Measurements from ENCODE around the gene NAP1L4.

- TF ChIP-seq JUND (IDR thresholded peaks at IDR 0.05) (no peak), CTCF (IDR thresholded peaks at IDR 0.05) (no peak), USF2 (IDR thresholded peaks at IDR 0.05; ENCODE audit: borderline replicate concordance, low read depth, low read length) (no peak), CHD2 (IDR thresholded peaks at IDR 0.05; ENCODE audit: low read length, partially characterized antibody) (no peak), EZH2phosphoT487 (IDR thresholded peaks at IDR 0.05; ENCODE audit: borderline replicate concordance, low read depth) (no peak), FOXM1 (IDR thresholded peaks at IDR 0.05; ENCODE audit: low read depth) (no peak), ZBTB33 (IDR thresholded peaks at IDR 0.05; ENCODE audit: borderline replicate concordance, low read depth) (no peak), TCF12 (IDR thresholded peaks at IDR 0.05) (no peak), USF1 (IDR thresholded peaks at IDR 0.05; ENCODE audit: borderline replicate concordance, low read depth) (no peak), TAF1 (IDR thresholded peaks at IDR 0.05; ENCODE audit: borderline replicate concordance, low read depth, low read length) (no peak), SIN3A (IDR thresholded peaks at IDR 0.05; ENCODE audit: borderline replicate concordance, low read depth, low read length) (no peak), SMC3 (IDR thresholded peaks at IDR 0.05; ENCODE audit: low read depth, low read length) (no peak)
Observed at GRCh38 chr11:2919837-2920236, 72.3 kb downstream of the NAP1L4 start.

All from SK-N-SH (cell line).